GM21526 (cell line): Measurements from ENCODE around the gene IER5L.
A peak's percentile ranks its signal among the peaks of the same experiment; 100 is the strongest.

Source experiments
- ATAC-seq: cut with Tn5 transposase; IDR thresholded peaks from one replicate; pipeline ENCODE4 v1.9.1; 2021; ENCODE audit warnings: moderate library complexity; ENCODE audit not compliant: unreplicated experiment, low FRiP score

Gene IER5L

GRCh38 chr9:129177791-129178567, at the start of gene IER5L:
IER5L (minus strand) TSS chr9:129178261; CDS start chr9:129178052, 209 bp downstream.
- ATAC-seq: peak; percentile 80

GRCh38 chr9:129227843-129228189, 49.8 kb upstream of the IER5L start:
- no peak for ATAC-seq

GRCh38 chr9:129225815-129226214, 47.8 kb upstream of the IER5L start:
- no peak for ATAC-seq

GRCh38 chr9:129225490-129225778, 47.4 kb upstream of the IER5L start:
- no peak for ATAC-seq

GRCh38 chr9:129224618-129225489, 46.8 kb upstream of the IER5L start:
- no peak for ATAC-seq

GRCh38 chr9:129223551-129224208, 45.6 kb upstream of the IER5L start:
- ATAC-seq: no peak

GRCh38 chr9:129222819-129223218, 44.8 kb upstream of the IER5L start:
- ATAC-seq: no peak

GRCh38 chr9:129221979-129222635, 44.0 kb upstream of the IER5L start:
- no peak for ATAC-seq

GRCh38 chr9:129221233-129221632, 43.2 kb upstream of the IER5L start:
- no peak for ATAC-seq

GRCh38 chr9:129220771-129221170, 42.7 kb upstream of the IER5L start:
- no peak for ATAC-seq

- ATAC-seq: no peak
Observed at GRCh38 chr9:129218918-129219317, 40.9 kb upstream of the IER5L start.

GRCh38 chr9:129218272-129218625, 40.2 kb upstream of the IER5L start:
- no peak for ATAC-seq

GRCh38 chr9:129213551-129213950, 35.5 kb upstream of the IER5L start:
- no peak for ATAC-seq

- no peak for ATAC-seq
Observed at GRCh38 chr9:129211686-129212085, 33.6 kb upstream of the IER5L start.

- no peak for ATAC-seq
Observed at GRCh38 chr9:129210125-129210524, 32.1 kb upstream of the IER5L start.

GRCh38 chr9:129209580-129209979, 31.5 kb upstream of the IER5L start:
- no peak for ATAC-seq

- no peak for ATAC-seq
Observed at GRCh38 chr9:129209109-129209508, 31.0 kb upstream of the IER5L start.

- ATAC-seq: no peak
Observed at GRCh38 chr9:129208207-129209032, 30.4 kb upstream of the IER5L start.

- ATAC-seq: no peak
Observed at GRCh38 chr9:129206905-129207304, 28.8 kb upstream of the IER5L start.

- ATAC-seq: no peak
Observed at GRCh38 chr9:129206401-129206800, 28.3 kb upstream of the IER5L start.
